HepG2 (cell line): Measurements from ENCODE around the gene NAB2. TPM values are rescaled to one million over a fixed set of nuclear protein-coding genes. Genes with fewer than 3 reads are reported as not detected.
A peak's percentile ranks its signal among the peaks of the same experiment; 100 is the strongest.

Experiments
- ATAC-seq: fragments of 200-7000 bp; cut with Tn5 transposase; 3 replicates; pipeline ENCODE4 v1.9.1; 2020; ENCODE audit warnings: mild to moderate bottlenecking, moderate library complexity
- BruUV-seq: library from RNA; stranded (reverse); fragments of 400-500 nt; replicated peaks from 2 replicates; lab custom pipeline; 2021; lab: Mats Ljungman, UMichigan
- CTCF ChIA-PET: fragments of 300-600 bp; formaldehyde crosslinking; extraction: SDS; loops from one replicate; lab custom pipeline; 2021; ENCODE audit warnings: low total read pairs, inconsistent platforms, low intra/inter-chr PET ratio; lab: Yijun Ruan, JAX
- POLR2A ChIA-PET: fragments of 350-600 bp; sonication (Branson Sonifier 250); formaldehyde crosslinking; loops from one replicate; lab custom pipeline; 2020; ENCODE audit warnings: antibody characterized with exemption, inconsistent platforms; lab: Yijun Ruan, JAX
- DNase-seq: peaks from one replicate; pipeline ENCODE4 v3.0.0-alpha.2; 2015; ENCODE audit warnings: low spot score
- FAIRE-seq: peaks from 3 replicates; lab custom pipeline; 2011; peaks lifted over from hg19 to GRCh38; lab: Jason Lieb, UNC
- H2AFZ ChIP-seq: one replicate; pipeline ENCODE4 v1.6.1; 2011; ENCODE audit warnings: low read length, inconsistent platforms
- H3K27ac ChIP-seq: fragments of 300-600 bp; 3 replicates; pipeline ENCODE4 v1.8.0; 2011; ENCODE audit warnings: mixed run types, mild to moderate bottlenecking, mixed read lengths, low read length, inconsistent platforms; ENCODE audit not compliant: insufficient read depth; ENCODE audit errors: extremely low read length
- H3K27me3 ChIP-seq, 2 experiments: fragments of 200-600 bp in 1 of 2; 2 replicates in 1 of 2; 3 replicates in 1 of 2; pipeline versions ENCODE4 v1.6.0 to v1.8.0; 2011; ENCODE audit warnings: low read length in 2 of 2, mild to moderate bottlenecking in 2 of 2, moderate library complexity in 2 of 2, inconsistent platforms in 1 of 2; ENCODE audit not compliant: insufficient read depth in 2 of 2, control insufficient read depth in 1 of 2
- H3K36me3 ChIP-seq, 2 experiments: fragments of 200-600 bp in 1 of 2; replicated peaks in 1 of 2; 2 replicates in 1 of 2; 3 replicates in 1 of 2; pipeline versions ENCODE4 v1.5.1 to v1.8.0; 2011; ENCODE audit warnings: low read length in 2 of 2, inconsistent platforms in 1 of 2; ENCODE audit not compliant: insufficient read depth in 2 of 2, control insufficient read depth in 1 of 2
- H3K4me1 ChIP-seq: 2 replicates; pipeline ENCODE4 v1.5.1; 2012; ENCODE audit warnings: low read length, inconsistent platforms; ENCODE audit not compliant: insufficient read depth
- H3K4me2 ChIP-seq: 2 replicates; pipeline ENCODE4 v1.6.0; 2011; ENCODE audit warnings: low read depth, low read length, inconsistent platforms
- H3K4me3 ChIP-seq, 3 experiments: fragments of 200-600 bp in 1 of 3; sonication (generic), shearing (Covaris generic) in 1 of 3; replicated peaks in 1 of 3; 2 replicates each; pipeline ENCODE4 v1.5.1; 2011 to 2016; ENCODE audit warnings: low read length in 3 of 3, inconsistent platforms in 2 of 3, low read depth in 2 of 3, mild to moderate bottlenecking in 2 of 3, control low read depth in 1 of 3, mixed read lengths in 1 of 3; ENCODE audit not compliant: insufficient read depth in 1 of 3
- H3K79me2 ChIP-seq: one replicate; pipeline ENCODE4 v1.6.1; 2011; ENCODE audit warnings: low read length, inconsistent platforms; ENCODE audit not compliant: insufficient read depth
- H3K9ac ChIP-seq: 2 replicates; pipeline ENCODE4 v1.6.0; 2011; ENCODE audit warnings: mild to moderate bottlenecking, low read depth, low read length, inconsistent platforms; ENCODE audit not compliant: insufficient read depth
- H3K9me3 ChIP-seq: 2 replicates; pipeline ENCODE4 v1.5.1; 2012; ENCODE audit warnings: mild to moderate bottlenecking, low read length
- H4K20me1 ChIP-seq: 2 replicates; pipeline ENCODE4 v1.6.0; 2011; ENCODE audit warnings: inconsistent platforms, mild to moderate bottlenecking, low read length, moderate library complexity; ENCODE audit not compliant: insufficient read depth
- AGO2 ChIP-seq: fragments of 200-400 bp; formaldehyde crosslinking; optimal IDR thresholded peaks from 2 replicates; pipeline ENCODE3; 2017; ENCODE audit warnings: mild to moderate bottlenecking, low read depth, low read length, moderate library complexity
- AHDC1 ChIP-seq: sonication (generic); formaldehyde crosslinking; IDR thresholded peaks from 2 replicates; pipeline ENCODE4 v1.5.1; 2020; ENCODE audit warnings: mild to moderate bottlenecking, missing genetic modification reagents, borderline replicate concordance
- CCAR2 ChIP-seq: fragments of 200-400 bp; formaldehyde crosslinking; optimal IDR thresholded peaks from 2 replicates; pipeline ENCODE3; 2018; ENCODE audit warnings: low read depth, mild to moderate bottlenecking, low read length, moderate library complexity
- PHB2 ChIP-seq: fragments of 450-650 bp; IDR thresholded peaks from 2 replicates; pipeline ENCODE4 v1.6.1; 2018; ENCODE audit not compliant: partially characterized antibody
- SALL1 ChIP-seq: sonication (generic); formaldehyde crosslinking; IDR thresholded peaks from 2 replicates; pipeline ENCODE4 v1.8.0; 2022; ENCODE audit warnings: mild to moderate bottlenecking, missing genetic modification reagents
- ZNF24 ChIP-seq: fragments of 450-650 bp; IDR thresholded peaks from 2 replicates; pipeline ENCODE4 v1.6.1; 2017; ENCODE audit warnings: antibody characterized with exemption, mild to moderate bottlenecking
- WGBS: methylation state at CpG from one replicate; pipeline ENCODE4 v1.1.6; 2017; ENCODE audit warnings: low lambda C conversion rate; 5-methylcytosine and 5-hydroxymethylcytosine counted together
- in situ Hi-C: cut with HindIII; loops from 2 replicates; pipeline ENCODE4 v1.10.0; 2017; ENCODE audit warnings: low pct_unique_long_range_greater_than_20kb; ENCODE audit not compliant: extremely low pct_ligation_motif_present
- intact Hi-C: fragments of 100-400 bp; cut with micrococcal nuclease; formaldehyde crosslinking; loops from one replicate; pipeline ENCODE4 v1.10.0; 2022; ENCODE audit not compliant: unreplicated experiment
- polyA plus RNA-seq, 8 experiments: library from polyadenylated mRNA; depleted of rRNA in 3 of 8; stranded (reverse) in 7 of 8; unstranded in 1 of 8; fragments of >200 nt; fragmentation: Illumina TruSeq in 4 of 8; extraction: Trizol in 4 of 8; gene quantifications; 2 replicates each; pipeline versions ENCODE4 v1.2.1 to v1.2.3, GENCODE V29; 2011 to 2016; ENCODE audit warnings: low read depth in 4 of 8, missing spikeins in 1 of 8, mixed read lengths in 1 of 8; ENCODE audit not compliant: insufficient read depth in 1 of 8
- total RNA-seq, 5 experiments: library from RNA; depleted of rRNA; stranded (reverse); fragments of >200 nt; fragmentation: Illumina TruSeq; extraction: Trizol; gene quantifications; 2 replicates each; pipeline ENCODE4 v1.2.3, GENCODE V29; 2016; ENCODE audit warnings: low read depth in 1 of 5
- TF ChIP-seq, protein P1 (sequence below): sonication (generic); formaldehyde crosslinking; IDR thresholded peaks from 2 replicates; pipeline ENCODE4 v1.8.1; 2023; ENCODE audit warnings: mild to moderate bottlenecking, missing genetic modification reagents
- TF ChIP-seq, protein P2 (sequence below): sonication (generic); formaldehyde crosslinking; IDR thresholded peaks from 2 replicates; pipeline ENCODE4 v1.5.1; 2020; ENCODE audit warnings: mild to moderate bottlenecking, missing genetic modification reagents, moderate library complexity

NAB2 gene
- total and polyA plus RNA-seq, 2 of the 13 experiments (the other 11 are each of a cell fraction or from before 2014, with no cell fraction given), result 11.7 to 12.9 TPM

DNA sequence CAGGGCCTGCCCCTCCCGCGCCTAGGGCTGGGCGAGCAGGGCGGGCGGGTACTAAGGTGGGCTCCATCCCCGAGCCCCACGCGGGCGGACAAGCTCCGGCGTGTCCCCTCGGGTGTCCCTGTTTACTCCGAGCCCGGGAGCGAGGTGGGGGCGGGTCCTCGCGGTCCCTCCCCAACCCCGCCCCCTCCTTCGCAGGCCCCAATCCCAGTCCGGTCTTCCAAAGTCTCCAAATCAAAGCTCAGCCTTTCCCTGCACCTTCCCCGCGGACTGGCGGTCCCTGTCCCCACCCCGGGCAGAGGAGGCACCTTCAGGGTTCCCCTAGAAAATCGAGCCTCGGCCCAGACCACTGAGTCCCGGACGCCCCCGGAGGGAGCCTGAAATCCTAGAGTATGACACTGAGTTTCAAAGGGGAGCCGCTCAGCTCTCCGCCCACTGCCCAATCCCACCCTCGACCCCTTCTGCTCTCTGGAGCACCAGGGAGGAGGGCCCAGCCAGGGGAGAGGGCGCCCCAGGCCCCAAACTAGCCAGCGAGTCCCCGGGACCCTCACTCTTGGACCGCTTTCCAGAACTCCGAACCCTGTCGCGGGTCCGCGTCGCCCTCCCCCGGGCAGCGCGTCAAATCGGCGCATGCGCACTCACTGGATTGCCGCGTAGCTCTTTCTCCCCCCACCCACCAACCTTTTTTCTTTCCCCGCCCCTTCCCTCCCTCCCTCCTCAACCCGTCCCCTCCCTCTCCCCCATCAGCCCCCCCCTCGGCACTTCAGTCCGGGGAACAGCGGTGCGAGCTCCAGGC lies 39.0 kb downstream of the NAB2 start, which contains the start of gene LRP1 (continued):
- TF ChIP-seq, protein P1, sequence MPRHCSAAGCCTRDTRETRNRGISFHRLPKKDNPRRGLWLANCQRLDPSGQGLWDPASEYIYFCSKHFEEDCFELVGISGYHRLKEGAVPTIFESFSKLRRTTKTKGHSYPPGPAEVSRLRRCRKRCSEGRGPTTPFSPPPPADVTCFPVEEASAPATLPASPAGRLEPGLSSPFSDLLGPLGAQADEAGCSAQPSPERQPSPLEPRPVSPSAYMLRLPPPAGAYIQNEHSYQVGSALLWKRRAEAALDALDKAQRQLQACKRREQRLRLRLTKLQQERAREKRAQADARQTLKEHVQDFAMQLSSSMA (CRISPR knock-in tag), result no peak
- TF ChIP-seq, all 625 proteins: peak for 147

DNA sequence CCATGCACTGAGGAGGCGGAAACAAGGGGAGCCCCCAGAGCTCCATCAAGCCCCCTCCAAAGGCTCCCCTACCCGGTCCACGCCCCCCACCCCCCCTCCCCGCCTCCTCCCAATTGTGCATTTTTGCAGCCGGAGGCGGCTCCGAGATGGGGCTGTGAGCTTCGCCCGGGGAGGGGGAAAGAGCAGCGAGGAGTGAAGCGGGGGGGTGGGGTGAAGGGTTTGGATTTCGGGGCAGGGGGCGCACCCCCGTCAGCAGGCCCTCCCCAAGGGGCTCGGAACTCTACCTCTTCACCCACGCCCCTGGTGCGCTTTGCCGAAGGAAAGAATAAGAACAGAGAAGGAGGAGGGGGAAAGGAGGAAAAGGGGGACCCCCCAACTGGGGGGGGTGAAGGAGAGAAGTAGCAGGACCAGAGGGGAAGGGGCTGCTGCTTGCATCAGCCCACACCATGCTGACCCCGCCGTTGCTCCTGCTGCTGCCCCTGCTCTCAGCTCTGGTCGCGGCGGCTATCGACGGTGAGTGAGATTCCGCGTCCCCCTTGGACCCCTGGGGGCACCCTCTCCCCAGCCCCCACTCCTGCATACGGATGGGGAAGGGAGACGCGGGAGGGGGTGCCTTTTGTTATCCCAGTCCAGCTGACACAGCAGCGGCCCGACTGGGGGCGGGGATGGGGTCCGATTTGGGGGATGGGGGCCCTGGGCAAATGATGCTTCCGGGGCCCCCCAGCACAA lies 39.8 kb downstream of the NAB2 start:
- peak overlapping the region; percentile 59 for H3K27ac ChIP-seq
- no peaks in the 10 kb centered on the region; a peak in 1 of 5 replicates for H3K27me3 ChIP-seq
- FAIRE-seq (no peak), ATAC-seq (peak; percentile 7), DNase-seq (no peak)
- peaks cover 27% of the 10 kb centered on the region for H4K20me1 ChIP-seq
- H3K4me1 ChIP-seq, result peaks cover 51% of the 10 kb centered on the region
- POLR2A ChIA-PET, result interaction anchor here (0.7 to 16.0 kb wide), 23 partner anchors 9 to 441 kb away, joined by 3 to 827 read pairs (median 11); partner anchors contain the start of genes INHBE, LRP1-AS, MYO1A and NAB2
- no TSS peak for BruUV-seq
- CTCF ChIA-PET, result interaction anchor here (2.0 kb wide), 1 partner anchor 47 kb away, joined by 9 read pairs; no protein-coding TSS in a partner anchor
- H3K4me3 ChIP-seq, result peak overlapping the region; percentile 87 to 96 (median 88)
- WGBS, result under 1% methylated on average over 25 of the region's 35 CpGs
- H3K79me2 ChIP-seq, result peaks cover 49% of the 10 kb centered on the region
- no peak overlapping the region for H2AFZ ChIP-seq
- H3K9me3 ChIP-seq, result no peaks in the 10 kb centered on the region
- H3K4me2 ChIP-seq, result peak overlapping the region; percentile 94
- intact Hi-C loops (no loop called here), in situ Hi-C loops (no loop called here)
- H3K36me3 ChIP-seq, result peaks cover 0 to 3% of the 10 kb centered on the region in 2 experiments; a peak in 1 of 5 replicates
- H3K9ac ChIP-seq, result peak overlapping the region; percentile 76
- TF ChIP-seq AHDC1 (CRISPR knock-in tag) (no peak), AGO2 (peak; percentile 47), ZNF24 (no peak), SALL1 (CRISPR knock-in tag) (no peak), PHB2 (no peak), CCAR2 (no peak)
- TF ChIP-seq, protein P2, sequence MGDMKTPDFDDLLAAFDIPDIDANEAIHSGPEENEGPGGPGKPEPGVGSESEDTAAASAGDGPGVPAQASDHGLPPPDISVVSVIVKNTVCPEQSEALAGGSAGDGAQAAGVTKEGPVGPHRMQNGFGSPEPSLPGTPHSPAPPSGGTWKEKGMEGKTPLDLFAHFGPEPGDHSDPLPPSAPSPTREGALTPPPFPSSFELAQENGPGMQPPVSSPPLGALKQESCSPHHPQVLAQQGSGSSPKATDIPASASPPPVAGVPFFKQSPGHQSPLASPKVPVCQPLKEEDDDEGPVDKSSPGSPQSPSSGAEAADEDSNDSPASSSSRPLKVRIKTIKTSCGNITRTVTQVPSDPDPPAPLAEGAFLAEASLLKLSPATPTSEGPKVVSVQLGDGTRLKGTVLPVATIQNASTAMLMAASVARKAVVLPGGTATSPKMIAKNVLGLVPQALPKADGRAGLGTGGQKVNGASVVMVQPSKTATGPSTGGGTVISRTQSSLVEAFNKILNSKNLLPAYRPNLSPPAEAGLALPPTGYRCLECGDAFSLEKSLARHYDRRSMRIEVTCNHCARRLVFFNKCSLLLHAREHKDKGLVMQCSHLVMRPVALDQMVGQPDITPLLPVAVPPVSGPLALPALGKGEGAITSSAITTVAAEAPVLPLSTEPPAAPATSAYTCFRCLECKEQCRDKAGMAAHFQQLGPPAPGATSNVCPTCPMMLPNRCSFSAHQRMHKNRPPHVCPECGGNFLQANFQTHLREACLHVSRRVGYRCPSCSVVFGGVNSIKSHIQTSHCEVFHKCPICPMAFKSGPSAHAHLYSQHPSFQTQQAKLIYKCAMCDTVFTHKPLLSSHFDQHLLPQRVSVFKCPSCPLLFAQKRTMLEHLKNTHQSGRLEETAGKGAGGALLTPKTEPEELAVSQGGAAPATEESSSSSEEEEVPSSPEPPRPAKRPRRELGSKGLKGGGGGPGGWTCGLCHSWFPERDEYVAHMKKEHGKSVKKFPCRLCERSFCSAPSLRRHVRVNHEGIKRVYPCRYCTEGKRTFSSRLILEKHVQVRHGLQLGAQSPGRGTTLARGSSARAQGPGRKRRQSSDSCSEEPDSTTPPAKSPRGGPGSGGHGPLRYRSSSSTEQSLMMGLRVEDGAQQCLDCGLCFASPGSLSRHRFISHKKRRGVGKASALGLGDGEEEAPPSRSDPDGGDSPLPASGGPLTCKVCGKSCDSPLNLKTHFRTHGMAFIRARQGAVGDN (CRISPR knock-in tag), result no peak
